WERI-Rb-1 (cell line): Measurements from ENCODE around the gene FAM43A.

Experiments
- DNase-seq: peaks from one replicate; pipeline ENCODE4 v3.0.0-alpha.2; 2020
- H3K27ac ChIP-seq: fragments of 250-450 bp; sonication (Bioruptor Pico); 2 replicates; pipeline ENCODE4 v1.5.1; 2020; ENCODE audit warnings: mild to moderate bottlenecking, moderate library complexity
- H3K27me3 ChIP-seq: fragments of 250-450 bp; sonication (Bioruptor Pico); 2 replicates; pipeline ENCODE4 v1.5.1; 2021; ENCODE audit warnings: mild to moderate bottlenecking, low read depth, moderate library complexity; ENCODE audit not compliant: insufficient read depth, severe bottlenecking
- H3K36me3 ChIP-seq: fragments of 250-450 bp; sonication (Bioruptor Pico); 2 replicates; pipeline ENCODE4 v1.5.1; 2020; ENCODE audit warnings: mild to moderate bottlenecking, moderate library complexity
- H3K4me3 ChIP-seq: 2 replicates; pipeline ENCODE4 v1.5.1; 2011; ENCODE audit warnings: low read depth, mild to moderate bottlenecking, control low read depth, low read length
- H3K9me3 ChIP-seq: fragments of 250-450 bp; sonication (Bioruptor Pico); 2 replicates; pipeline ENCODE4 v1.5.1; 2021; ENCODE audit warnings: mild to moderate bottlenecking, moderate library complexity; ENCODE audit not compliant: severe bottlenecking
- CTCF ChIP-seq: IDR thresholded peaks from 2 replicates; pipeline ENCODE4 v1.5.1; 2011; ENCODE audit warnings: low read depth, mild to moderate bottlenecking, control low read depth, inconsistent platforms, low read length

Gene FAM43A

GRCh38 chr3:194685065-194685717, 492 bp upstream of the FAM43A start:
- peak overlapping the region; percentile 46 for H3K4me3 ChIP-seq
- no peaks in the 10 kb centered on the region for H3K9me3 ChIP-seq
- peaks cover 4% of the 10 kb centered on the region; the same call in 1 of the 2 replicates for H3K36me3 ChIP-seq
- DNase-seq = no peak
- no peak overlapping the region; the same call in 1 of the 2 replicates for H3K27ac ChIP-seq
- H3K27me3 ChIP-seq = no peaks in the 10 kb centered on the region
- TF ChIP-seq CTCF = no peak

- no peak overlapping the region; the same call in 1 of the 2 replicates for H3K27ac ChIP-seq
- no peak for DNase-seq
Measured at GRCh38 chr3:194686414-194686815, 732 bp downstream of the FAM43A start.

GRCh38 chr3:194686816-194687637, 1.3 kb downstream of the FAM43A start:
- H3K9me3 ChIP-seq = no peaks in the 10 kb centered on the region
- no peak for DNase-seq
- no peaks in the 10 kb centered on the region for H3K27me3 ChIP-seq
- H3K27ac ChIP-seq = no peak overlapping the region
- H3K36me3 ChIP-seq = peaks cover 4% of the 10 kb centered on the region; the same call in 1 of the 2 replicates
- H3K4me3 ChIP-seq = no peak overlapping the region
- no peak for TF ChIP-seq CTCF

More at GRCh38 chr3:194686414-194686815, 732 bp downstream of the FAM43A start:
- Histone ChIP-seq H3K36me3 (peaks cover 4% of the 10 kb centered on the region; the same call in 1 of the 2 replicates), H3K9me3 (no peaks in the 10 kb centered on the region), H3K4me3 (peak overlapping the region; percentile 46), H3K27me3 (no peaks in the 10 kb centered on the region)
- no peak for TF ChIP-seq CTCF

- Histone ChIP-seq H3K9me3 (no peaks in the 10 kb centered on the region), H3K27me3 (no peaks in the 10 kb centered on the region), H3K36me3 (peaks cover 4% of the 10 kb centered on the region; the same call in 1 of the 2 replicates), H3K4me3 (no peak overlapping the region), H3K27ac (no peak overlapping the region)
- TF ChIP-seq CTCF = no peak
- no peak for DNase-seq
Measured at GRCh38 chr3:194687638-194688199, 2.0 kb downstream of the FAM43A start.

- no peak overlapping the region for H3K27ac ChIP-seq
- H3K9me3 ChIP-seq = no peaks in the 10 kb centered on the region
- H3K27me3 ChIP-seq = no peaks in the 10 kb centered on the region
- H3K4me3 ChIP-seq = no peak overlapping the region
- TF ChIP-seq CTCF = no peak
- H3K36me3 ChIP-seq = peaks cover 4% of the 10 kb centered on the region; the same call in 1 of the 2 replicates
- DNase-seq = no peak
Measured at GRCh38 chr3:194688200-194688740, 2.6 kb downstream of the FAM43A start.
